ENCODE data around the gene TMEM198.
A peak's percentile ranks its signal among the peaks of the same experiment; 100 is the strongest.

TMEM198 gene

GRCh38 chr2:219592736-219593135 is 48.9 kb downstream of the TMEM198 start:
- H3K4me1 ChIP-seq (ENCODE audit: insufficient read depth, low read length), result peaks cover 14% of the 10 kb centered on the region
- H3K9me3 ChIP-seq (ENCODE audit: low read length), result no peaks in the 10 kb centered on the region
- H3K27me3 ChIP-seq (ENCODE audit: insufficient read depth, low read length), result no peaks in the 10 kb centered on the region
- H2AFZ ChIP-seq (ENCODE audit: low read depth, low read length), result no peak overlapping the region
- no peaks in the 10 kb centered on the region for H3K36me3 ChIP-seq (ENCODE audit: insufficient read depth, low read length)
- H3K4me3 ChIP-seq (ENCODE audit: low read length), result no peak overlapping the region

- H2AFZ ChIP-seq (ENCODE audit: low read depth, low read length), result no peak overlapping the region
- H3K4me3 ChIP-seq (ENCODE audit: low read length), result no peak overlapping the region
- H3K36me3 ChIP-seq (ENCODE audit: insufficient read depth, low read length), result no peaks in the 10 kb centered on the region
- H3K9me3 ChIP-seq (ENCODE audit: low read length), result no peaks in the 10 kb centered on the region
- no peaks in the 10 kb centered on the region for H3K27me3 ChIP-seq (ENCODE audit: insufficient read depth, low read length)
- peaks cover 14% of the 10 kb centered on the region for H3K4me1 ChIP-seq (ENCODE audit: insufficient read depth, low read length)
Measured at GRCh38 chr2:219593154-219593553, 49.3 kb downstream of the TMEM198 start.

- Histone ChIP-seq H3K4me3 (ENCODE audit: low read length) (no peak overlapping the region), H3K4me1 (ENCODE audit: insufficient read depth, low read length) (peaks cover 17% of the 10 kb centered on the region)
Measured at GRCh38 chr2:219595256-219595655, 51.4 kb downstream of the TMEM198 start.

GRCh38 chr2:219596954-219597551 is 53.2 kb downstream of the TMEM198 start:
- Histone ChIP-seq H2AFZ (ENCODE audit: low read depth, low read length) (peak overlapping the region; percentile 86), H3K4me1 (ENCODE audit: insufficient read depth, low read length) (peaks cover 17% of the 10 kb centered on the region), H3K27me3 (ENCODE audit: insufficient read depth, low read length) (no peaks in the 10 kb centered on the region), H3K4me3 (ENCODE audit: low read length) (peak overlapping the region; percentile 81), H3K36me3 (ENCODE audit: insufficient read depth, low read length) (peaks cover 6% of the 10 kb centered on the region), H3K9me3 (ENCODE audit: low read length) (no peaks in the 10 kb centered on the region)

More at GRCh38 chr2:219595256-219595655, 51.4 kb downstream of the TMEM198 start:
- H2AFZ ChIP-seq (ENCODE audit: low read depth, low read length), result no peak overlapping the region
- no peaks in the 10 kb centered on the region for H3K27me3 ChIP-seq (ENCODE audit: insufficient read depth, low read length)
- no peaks in the 10 kb centered on the region for H3K9me3 ChIP-seq (ENCODE audit: low read length)
- H3K36me3 ChIP-seq (ENCODE audit: insufficient read depth, low read length), result no peaks in the 10 kb centered on the region

- no peaks in the 10 kb centered on the region for H3K27me3 ChIP-seq (ENCODE audit: insufficient read depth, low read length)
- peak within 1 kb of the TSS; percentile 81 for H3K4me3 ChIP-seq (ENCODE audit: low read length)
- peak within 1 kb of the TSS; percentile 86 for H2AFZ ChIP-seq (ENCODE audit: low read depth, low read length)
- H3K9me3 ChIP-seq (ENCODE audit: low read length), result no peaks in the 10 kb centered on the region
- H3K4me1 ChIP-seq (ENCODE audit: insufficient read depth, low read length), result peaks cover 17% of the 10 kb centered on the region
- H3K36me3 ChIP-seq (ENCODE audit: insufficient read depth, low read length), result peaks cover 13% of the 10 kb centered on the region
Measured at GRCh38 chr2:219597552-219598307, 53.9 kb downstream of the TMEM198 start, which contains the start of gene STK11IP. STK11IP (plus strand) TSS chr2:219597857; CDS start chr2:219598120, 263 bp downstream.

GRCh38 chr2:219598308-219599078 is 54.7 kb downstream of the TMEM198 start:
- H3K27me3 ChIP-seq (ENCODE audit: insufficient read depth, low read length), result no peaks in the 10 kb centered on the region
- peaks cover 17% of the 10 kb centered on the region for H3K4me1 ChIP-seq (ENCODE audit: insufficient read depth, low read length)
- peak overlapping the region; percentile 86 for H2AFZ ChIP-seq (ENCODE audit: low read depth, low read length)
- peak overlapping the region; percentile 81 for H3K4me3 ChIP-seq (ENCODE audit: low read length)
- H3K36me3 ChIP-seq (ENCODE audit: insufficient read depth, low read length), result peaks cover 14% of the 10 kb centered on the region
- H3K9me3 ChIP-seq (ENCODE audit: low read length), result no peaks in the 10 kb centered on the region
